Neuronal stem cell (in vitro differentiated cells): ENCODE measurements around the gene ZNF569.
"Not testable (repeated sequence)": the region's sequence is repeated elsewhere in the genome, so short reads cannot be mapped to it uniquely, and the experiment has no call there.

Experiments used
- DNase-seq: peaks from one replicate; pipeline ENCODE4 v3.0.0-alpha.2; 2013; ENCODE audit warnings: low spot score
- H2AFZ ChIP-seq: one replicate; pipeline ENCODE4 v1.6.1; 2013; ENCODE audit warnings: mild to moderate bottlenecking, low read length, inconsistent platforms
- H2AK5ac ChIP-seq: 2 replicates; pipeline ENCODE4 v1.6.1; 2013; ENCODE audit warnings: low read depth, mild to moderate bottlenecking, inconsistent platforms, low read length, moderate library complexity, mixed read lengths
- H2BK120ac ChIP-seq: 2 replicates; pipeline ENCODE4 v1.6.1; 2013; ENCODE audit warnings: low read depth, mild to moderate bottlenecking, inconsistent platforms, low read length, moderate library complexity, mixed read lengths
- H2BK12ac ChIP-seq: one replicate; pipeline ENCODE4 v1.6.1; 2013; ENCODE audit warnings: low read length, inconsistent platforms
- H2BK15ac ChIP-seq: 2 replicates; pipeline ENCODE4 v1.6.1; 2013; ENCODE audit warnings: mild to moderate bottlenecking, low read length, inconsistent platforms, mixed read lengths
- H2BK5ac ChIP-seq: one replicate; pipeline ENCODE4 v1.6.1; 2013; ENCODE audit warnings: inconsistent platforms, mild to moderate bottlenecking, low read length, moderate library complexity
- H3K14ac ChIP-seq: one replicate; pipeline ENCODE4 v1.6.1; 2013; ENCODE audit warnings: low read length, inconsistent platforms
- H3K18ac ChIP-seq: 2 replicates; pipeline ENCODE4 v1.6.1; 2013; ENCODE audit warnings: low read length, inconsistent platforms
- H3K23ac ChIP-seq: 2 replicates; pipeline ENCODE4 v1.6.1; 2013; ENCODE audit warnings: low read depth, mild to moderate bottlenecking, mixed read lengths, low read length, inconsistent platforms; ENCODE audit not compliant: poor library complexity
- H3K27ac ChIP-seq: replicated peaks from 3 replicates; pipeline ENCODE4 v1.5.1; 2013; ENCODE audit warnings: low read length, inconsistent platforms
- H3K27me3 ChIP-seq, 3 experiments: 2 replicates each; pipeline ENCODE4 v1.6.1; 2013; ENCODE audit warnings: low read length in 3 of 3, mild to moderate bottlenecking in 2 of 3, inconsistent platforms in 1 of 3, low read depth in 1 of 3, mixed read lengths in 1 of 3, moderate library complexity in 1 of 3; ENCODE audit not compliant: control insufficient read depth in 3 of 3, insufficient read depth in 3 of 3
- H3K36me3 ChIP-seq, 2 donors: replicated peaks in 1 of 2; 2 replicates each; pipeline ENCODE4 v1.6.1; 2013; ENCODE audit warnings: low read length in 2 of 2; ENCODE audit not compliant: control insufficient read depth in 2 of 2, insufficient read depth in 2 of 2
- H3K4ac ChIP-seq: 2 replicates; pipeline ENCODE4 v1.6.1; 2013; ENCODE audit warnings: inconsistent platforms, mild to moderate bottlenecking, low read length, moderate library complexity
- H3K4me1 ChIP-seq, 2 donors: 1 replicate in 1 of 2; 2 replicates in 1 of 2; pipeline ENCODE4 v1.6.1; 2013; ENCODE audit warnings: low read length in 2 of 2, low read depth in 1 of 2; ENCODE audit not compliant: control insufficient read depth in 2 of 2, insufficient read depth in 1 of 2
- H3K4me2 ChIP-seq: one replicate; pipeline ENCODE4 v1.6.1; 2013; ENCODE audit warnings: mild to moderate bottlenecking, low read length, inconsistent platforms; ENCODE audit not compliant: insufficient read depth, poor library complexity, severe bottlenecking
- H3K4me3 ChIP-seq, 2 donors: 2 replicates each; pipeline ENCODE4 v1.5.1; 2013; ENCODE audit warnings: low read length in 2 of 2, mild to moderate bottlenecking in 2 of 2, inconsistent platforms in 1 of 2, moderate library complexity in 1 of 2
- H3K79me1 ChIP-seq: one replicate; pipeline ENCODE4 v1.6.1; 2013; ENCODE audit warnings: low read depth, mild to moderate bottlenecking, inconsistent platforms, low read length, moderate library complexity
- H3K9ac ChIP-seq: one replicate; pipeline ENCODE4 v1.6.1; 2013; ENCODE audit warnings: mild to moderate bottlenecking, low read depth, low read length, inconsistent platforms; ENCODE audit not compliant: poor library complexity
- H3K9me3 ChIP-seq, 2 donors: replicated peaks in 1 of 2; 2 replicates each; pipeline versions ENCODE3 to v1.6.1; 2013; ENCODE audit warnings: low read length in 2 of 2, mild to moderate bottlenecking in 2 of 2, inconsistent platforms in 1 of 2, low read depth in 1 of 2, mixed read lengths in 1 of 2, moderate library complexity in 1 of 2; ENCODE audit not compliant: control insufficient read depth in 2 of 2, insufficient read depth in 1 of 2
- H4K8ac ChIP-seq: one replicate; pipeline ENCODE4 v1.6.1; 2013; ENCODE audit warnings: low read depth, mild to moderate bottlenecking, inconsistent platforms, low read length, moderate library complexity
- H4K91ac ChIP-seq: one replicate; pipeline ENCODE4 v1.6.1; 2013; ENCODE audit warnings: low read length, low read depth, mild to moderate bottlenecking, inconsistent platforms; ENCODE audit not compliant: poor library complexity
- WGBS, 2 donors: extraction: QIAGEN DNeasy Blood & Tissue Kit; methylation state at CpG; one replicate each; pipeline ENCODE4 v1.1.7; 2013; ENCODE audit warnings: missing lambda C conversion rate in 2 of 2, mixed read lengths in 1 of 2; ENCODE audit not compliant: insufficient read length in 2 of 2, insufficient replicate concordance in 1 of 2; ENCODE audit errors: extremely low coverage in 2 of 2; 5-methylcytosine and 5-hydroxymethylcytosine counted together

The ZNF569 gene

GRCh38 chr19:37391399-37391798 lies 75.8 kb downstream of the ZNF569 start:
- H3K4ac ChIP-seq, H3K27ac ChIP-seq, H3K4me3 ChIP-seq, H3K4me2 ChIP-seq, H3K23ac ChIP-seq, H3K79me1 ChIP-seq, H2BK5ac ChIP-seq, H3K27me3 ChIP-seq, H3K4me1 ChIP-seq, H2BK15ac ChIP-seq, H2AK5ac ChIP-seq, H2BK120ac ChIP-seq, H4K8ac ChIP-seq, H3K9ac ChIP-seq, H2AFZ ChIP-seq, H3K18ac ChIP-seq, H2BK12ac ChIP-seq, DNase-seq, H4K91ac ChIP-seq, H3K14ac ChIP-seq: not testable (repeated sequence)
- no CpG with 5 or more reads among the region's 6 CpGs for WGBS, 2 donors
- Histone ChIP-seq H3K36me3 (peaks cover 14 to 28% of the 10 kb centered on the region in 2 donors), H3K9me3 (peaks cover 24 to 54% of the 10 kb centered on the region in 2 donors)

GRCh38 chr19:37389234-37389633 lies 78.0 kb downstream of the ZNF569 start:
- H3K9me3 ChIP-seq: peaks cover 29 to 72% of the 10 kb centered on the region in 2 donors
- H3K36me3 ChIP-seq: peaks cover 21 to 45% of the 10 kb centered on the region in 2 donors
- H2BK5ac ChIP-seq: no peak overlapping the region
- H3K4ac ChIP-seq: no peak overlapping the region
- no peaks in the 10 kb centered on the region for H3K4me1 ChIP-seq
- no peak overlapping the region for H2BK15ac ChIP-seq
- no peak overlapping the region for H2BK120ac ChIP-seq
- no peaks in the 10 kb centered on the region for H3K79me1 ChIP-seq
- no peak overlapping the region for H3K23ac ChIP-seq
- no peak overlapping the region for H3K9ac ChIP-seq
- H3K27me3 ChIP-seq: no peaks in the 10 kb centered on the region
- DNase-seq: no peak
- no peak overlapping the region for H2AFZ ChIP-seq
- H4K8ac ChIP-seq: no peak overlapping the region
- no peak overlapping the region for H2AK5ac ChIP-seq
- H2BK12ac ChIP-seq: no peak overlapping the region
- H3K18ac ChIP-seq: no peak overlapping the region
- H4K91ac ChIP-seq: no peak overlapping the region
- no peak overlapping the region for H3K4me3 ChIP-seq
- no peak overlapping the region for H3K27ac ChIP-seq
- H3K4me2 ChIP-seq: no peak overlapping the region
- no peak overlapping the region for H3K14ac ChIP-seq
- no CpG with 5 or more reads among the region's 4 CpGs for WGBS, 2 donors

GRCh38 chr19:37370880-37371661 lies 96.2 kb downstream of the ZNF569 start, which contains the start of gene ZNF527:
TSS of gene ZNF527 (plus strand) at chr19:37371099. CDS start at chr19:37374199, 3,100 bp downstream.
- H3K27ac ChIP-seq: no peak within 1 kb of the TSS
- H2AFZ ChIP-seq: peak within 1 kb of the TSS; percentile 92
- WGBS, 2 donors: no CpG with 5 or more reads among the region's 58 CpGs
- peaks cover 6 to 28% of the 10 kb centered on the region in 2 donors for H3K36me3 ChIP-seq
- H3K14ac ChIP-seq: no peak within 1 kb of the TSS
- no peak within 1 kb of the TSS for H3K23ac ChIP-seq
- no peak within 1 kb of the TSS for H2BK5ac ChIP-seq
- no peaks in the 10 kb centered on the region for H3K27me3 ChIP-seq
- H4K8ac ChIP-seq: no peak within 1 kb of the TSS
- H2BK15ac ChIP-seq: no peak within 1 kb of the TSS
- peaks cover 0 to 5% of the 10 kb centered on the region in 2 donors for H3K4me1 ChIP-seq
- no peak within 1 kb of the TSS for H4K91ac ChIP-seq
- peak; percentile 92 for DNase-seq
- H3K79me1 ChIP-seq: no peaks in the 10 kb centered on the region
- peaks cover 2 to 34% of the 10 kb centered on the region in 2 donors for H3K9me3 ChIP-seq
- H3K18ac ChIP-seq: peak within 1 kb of the TSS; percentile 53
- H3K4ac ChIP-seq: no peak within 1 kb of the TSS
- H2BK12ac ChIP-seq: no peak within 1 kb of the TSS
- H2AK5ac ChIP-seq: no peak within 1 kb of the TSS
- no peak within 1 kb of the TSS for H2BK120ac ChIP-seq
- peak within 1 kb of the TSS; percentile 66 for H3K9ac ChIP-seq
- peak within 1 kb of the TSS; percentile 69 to 84 for H3K4me3 ChIP-seq
- peak within 1 kb of the TSS; percentile 82 for H3K4me2 ChIP-seq

GRCh38 chr19:37370386-37370879 lies 96.8 kb downstream of the ZNF569 start:
- not testable (repeated sequence) for H3K14ac ChIP-seq, H3K79me1 ChIP-seq, H3K4me1 ChIP-seq, H2BK12ac ChIP-seq, H3K27ac ChIP-seq, H2AK5ac ChIP-seq, DNase-seq, H3K27me3 ChIP-seq, H4K91ac ChIP-seq, H4K8ac ChIP-seq, H2BK15ac ChIP-seq, H2BK5ac ChIP-seq, H3K9ac ChIP-seq, H3K4ac ChIP-seq, H3K23ac ChIP-seq, H2BK120ac ChIP-seq
- H3K4me2 ChIP-seq: peak overlapping the region; percentile 69
- no CpG with 5 or more reads among the region's 18 CpGs for WGBS, 2 donors
- H3K9me3 ChIP-seq: peaks cover 2 to 33% of the 10 kb centered on the region in 2 donors
- peak overlapping the region; percentile 69 to 80 for H3K4me3 ChIP-seq
- H3K36me3 ChIP-seq: peaks cover 2 to 22% of the 10 kb centered on the region in 2 donors
- H3K18ac ChIP-seq: peak overlapping the region; percentile 13
- peak overlapping the region; percentile 92 for H2AFZ ChIP-seq
